SJSA1 (cell line): ENCODE measurements around the gene BICDL1. TPM values are rescaled to one million over a fixed set of nuclear protein-coding genes. Genes with fewer than 3 reads are reported as not detected.

ENCODE experiments used
- total RNA-seq: library from RNA; depleted of rRNA; stranded (reverse); fragments of >200 nt; shearing (Covaris generic); gene quantifications from 2 replicates; pipeline ENCODE4 v1.2.3, GENCODE V29; 2014; rRNA removed

The BICDL1 gene
- total RNA-seq, 1 experiment from 2014 or later, result not detected

Other genes with a start within 250 kb of the BICDL1 start
- 21.1 and 33.7 TPM in 2 replicates for gene CIT, start 111.9 kb upstream of the BICDL1 start, total RNA-seq
- gene RAB35, start 127.5 kb downstream of the BICDL1 start, total RNA-seq, result 16.7 and 31.7 TPM in 2 replicates
- gene GCN1, start 205.5 kb downstream of the BICDL1 start, total RNA-seq, result 41.0 and 47.4 TPM in 2 replicates
- 2,307 and 4,128 TPM in 2 replicates for gene RPLP0, start 211.9 kb downstream of the BICDL1 start, total RNA-seq